Neural cell (in vitro differentiated cells): ENCODE measurements around the gene HCAR2. TPM values are rescaled to one million over a fixed set of nuclear protein-coding genes. Genes with fewer than 3 reads are reported as not detected.

Experiments used
- H2AFZ ChIP-seq: fragments of 200-600, 300-800 bp; sonication (generic), shearing (Covaris generic); 2 replicates; pipeline ENCODE4 v1.6.0; 2014; ENCODE audit warnings: low read depth, mild to moderate bottlenecking, antibody characterized with exemption, low read length, moderate library complexity
- H3F3A ChIP-seq: fragments of 200-600 bp; shearing (Covaris generic); 2 replicates; pipeline ENCODE4 v1.6.1; 2016; ENCODE audit warnings: mild to moderate bottlenecking, moderate library complexity, mixed read lengths, antibody characterized with exemption, low read length; ENCODE audit not compliant: insufficient read depth, poor library complexity, severe bottlenecking
- H3K27ac ChIP-seq: fragments of 200-600, 300-800 bp; sonication (generic), shearing (Covaris generic); 2 replicates; pipeline ENCODE4 v1.5.1; 2014; ENCODE audit warnings: mild to moderate bottlenecking, low read length, moderate library complexity
- H3K27me3 ChIP-seq: fragments of 300-800, 200-600 bp; sonication (generic), shearing (Covaris generic); 2 replicates; pipeline ENCODE4 v1.6.0; 2014; ENCODE audit warnings: mild to moderate bottlenecking, low read depth, low read length, moderate library complexity; ENCODE audit not compliant: insufficient read depth
- H3K36me3 ChIP-seq: fragments of 300-800, 200-600 bp; sonication (generic), shearing (Covaris generic); 2 replicates; pipeline ENCODE4 v1.5.1; 2014; ENCODE audit warnings: mild to moderate bottlenecking, antibody characterized with exemption, low read length, moderate library complexity; ENCODE audit not compliant: insufficient read depth
- H3K4me2 ChIP-seq: fragments of 300-800, 200-600 bp; sonication (generic), shearing (Covaris generic); 2 replicates; pipeline ENCODE4 v1.6.0; 2014; ENCODE audit warnings: mild to moderate bottlenecking, low read length
- H3K4me3 ChIP-seq: fragments of 300-800, 200-600 bp; sonication (generic), shearing (Covaris generic); 2 replicates; pipeline ENCODE4 v1.5.1; 2014; ENCODE audit warnings: mild to moderate bottlenecking, low read length, moderate library complexity
- H3K79me2 ChIP-seq: fragments of 200-600 bp; shearing (Covaris generic); replicated peaks from 2 replicates; pipeline ENCODE4 v1.6.0; 2014; ENCODE audit warnings: mild to moderate bottlenecking, low read length, moderate library complexity; ENCODE audit not compliant: insufficient read depth
- H3K9ac ChIP-seq: fragments of 300-800, 200-600 bp; sonication (generic), shearing (Covaris generic); 2 replicates; pipeline ENCODE4 v1.6.1; 2016; ENCODE audit warnings: mild to moderate bottlenecking, low read length, mixed read lengths
- H3K9me2 ChIP-seq: fragments of 200-600 bp; shearing (Covaris generic); 2 replicates; pipeline ENCODE4 v1.6.1; 2016; ENCODE audit warnings: mild to moderate bottlenecking, low read length, mixed read lengths; ENCODE audit not compliant: insufficient read depth
- H3K9me3 ChIP-seq: fragments of 200-600, 300-800 bp; sonication (generic), shearing (Covaris generic); 2 replicates; pipeline ENCODE4 v1.6.1; 2016; ENCODE audit warnings: mild to moderate bottlenecking, mixed run types, low read length, moderate library complexity, mixed read lengths
- H4K20me1 ChIP-seq: fragments of 200-600 bp; shearing (Covaris generic); 2 replicates; pipeline ENCODE4 v1.6.1; 2016; ENCODE audit warnings: mild to moderate bottlenecking, mixed run types; ENCODE audit not compliant: insufficient read depth
- CTCF ChIP-seq: fragments of 450-650 bp; IDR thresholded peaks from 2 replicates; pipeline ENCODE4 v1.5.1; 2014; ENCODE audit warnings: antibody characterized with exemption, mild to moderate bottlenecking, moderate library complexity; ENCODE audit not compliant: poor library complexity, severe bottlenecking
- EP300 ChIP-seq: fragments of 450-650 bp; conservative IDR thresholded peaks from 2 replicates; pipeline ENCODE4 v1.6.1; 2014; ENCODE audit warnings: antibody characterized with exemption, mild to moderate bottlenecking, moderate library complexity; ENCODE audit not compliant: poor library complexity, severe bottlenecking
- EZH2 ChIP-seq: fragments of 200-600, 300-800 bp; shearing (Covaris generic), sonication (generic); IDR thresholded peaks from 2 replicates; pipeline ENCODE4 v1.6.1; 2014; ENCODE audit warnings: antibody characterized with exemption, low read length, borderline replicate concordance, mild to moderate bottlenecking; ENCODE audit not compliant: insufficient read depth, poor library complexity, severe bottlenecking
- MXI1 ChIP-seq: fragments of 450-650 bp; conservative IDR thresholded peaks from 2 replicates; pipeline ENCODE4 v1.6.1; 2014; ENCODE audit warnings: antibody characterized with exemption, mild to moderate bottlenecking; ENCODE audit not compliant: poor library complexity, severe bottlenecking
- POLR2AphosphoS5 ChIP-seq: IDR thresholded peaks from 2 replicates; pipeline ENCODE4 v1.6.1; 2012
- RAD21 ChIP-seq: fragments of 450-650 bp; conservative IDR thresholded peaks from 2 replicates; pipeline ENCODE4 v1.6.1; 2014; ENCODE audit warnings: antibody characterized with exemption, mild to moderate bottlenecking, moderate library complexity
- REST ChIP-seq: IDR thresholded peaks from 2 replicates; pipeline ENCODE4 v1.6.1; 2012; ENCODE audit warnings: borderline replicate concordance
- SMC3 ChIP-seq: fragments of 450-650 bp; conservative IDR thresholded peaks from 2 replicates; pipeline ENCODE4 v1.6.1; 2014; ENCODE audit warnings: antibody characterized with exemption, mild to moderate bottlenecking, moderate library complexity; ENCODE audit not compliant: poor library complexity
- TAF1 ChIP-seq: IDR thresholded peaks from 2 replicates; pipeline ENCODE4 v1.6.1; 2012; ENCODE audit warnings: low read depth
- polyA plus RNA-seq: library from polyadenylated mRNA; depleted of rRNA; stranded (reverse); fragments of >200 nt; gene quantifications from 2 replicates; pipeline ENCODE4 v1.2.3, GENCODE V29; 2014

HCAR2 gene
- polyA plus RNA-seq, 1 donor from 2014 or later, result not detected

GRCh38 chr12:122688291-122688690 lies 14.9 kb downstream of the HCAR2 start:
- H3K36me3 ChIP-seq, result no peaks in the 10 kb centered on the region
- no peak overlapping the region for H3K9ac ChIP-seq
- H4K20me1 ChIP-seq, result no peaks in the 10 kb centered on the region
- no peak for TF ChIP-seq RAD21
- TF ChIP-seq EP300, result no peak
- no peak for TF ChIP-seq SMC3
- TF ChIP-seq CTCF, result no peak
- no peak for TF ChIP-seq MXI1
- no peak for TF ChIP-seq TAF1
- H3K9me2 ChIP-seq, result no peaks in the 10 kb centered on the region
- H3K27ac ChIP-seq, result no peak overlapping the region
- no peaks in the 10 kb centered on the region for H3K9me3 ChIP-seq
- no peak overlapping the region for H3K4me2 ChIP-seq
- H2AFZ ChIP-seq, result no peak overlapping the region
- no peaks in the 10 kb centered on the region for H3F3A ChIP-seq
- no peaks in the 10 kb centered on the region for H3K79me2 ChIP-seq
- no peak overlapping the region for H3K4me3 ChIP-seq
- no peaks in the 10 kb centered on the region for H3K27me3 ChIP-seq

DNA sequence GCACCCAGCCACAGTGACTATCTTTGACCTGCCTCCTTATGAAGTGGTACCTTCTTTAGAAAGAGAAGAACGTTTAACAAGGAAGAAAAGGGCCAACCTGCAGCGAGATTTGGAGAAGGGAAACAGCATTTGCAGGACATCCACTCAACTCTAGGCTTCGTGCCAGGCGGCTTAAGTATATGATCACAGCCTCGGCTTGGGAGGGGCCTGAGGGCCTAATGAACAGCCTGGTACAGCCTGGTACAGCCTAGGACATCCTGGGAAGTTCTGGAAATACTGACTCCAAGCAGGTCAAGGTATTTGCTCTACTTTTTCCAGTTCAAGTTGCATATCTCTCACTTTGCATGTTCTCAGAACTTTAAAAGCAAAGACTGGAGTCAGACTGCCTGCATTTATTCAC lies 16.1 kb downstream of the HCAR2 start:
- H3K27ac ChIP-seq, result no peak overlapping the region
- H3F3A ChIP-seq, result no peaks in the 10 kb centered on the region
- H2AFZ ChIP-seq, result no peak overlapping the region
- no peaks in the 10 kb centered on the region for H4K20me1 ChIP-seq
- no peaks in the 10 kb centered on the region for H3K9me3 ChIP-seq
- no peaks in the 10 kb centered on the region for H3K79me2 ChIP-seq
- no peaks in the 10 kb centered on the region for H3K9me2 ChIP-seq
- H3K4me2 ChIP-seq, result no peak overlapping the region
- H3K36me3 ChIP-seq, result no peaks in the 10 kb centered on the region
- H3K27me3 ChIP-seq, result no peaks in the 10 kb centered on the region
- no peak overlapping the region for H3K4me3 ChIP-seq
- no peak overlapping the region for H3K9ac ChIP-seq
- TF ChIP-seq EP300 (no peak), POLR2AphosphoS5 (no peak), CTCF (no peak), MXI1 (no peak), RAD21 (no peak), REST (no peak), SMC3 (no peak), TAF1 (no peak), EZH2 (no peak)
